A549 (cell line): ENCODE measurements around the gene TMEM272.

ENCODE experiments used
- CEBPB ChIP-seq, 2 experiments: fragments of >200 bp in 1 of 2; sonication (Bioruptor Twin) in 1 of 2; formaldehyde crosslinking in 1 of 2; IDR thresholded peaks; 2 replicates each; pipeline ENCODE4 v1.6.1; 2012 to 2016
- CHD2 ChIP-seq: fragments of 150-350 bp; IDR thresholded peaks from 2 replicates; pipeline ENCODE4 v1.6.1; 2014; ENCODE audit warnings: low read length; ENCODE audit not compliant: partially characterized antibody
- CTCF ChIP-seq: fragments of >200 bp; sonication (Bioruptor Twin); formaldehyde crosslinking; IDR thresholded peaks from 3 replicates; pipeline ENCODE4 v1.5.1; 2016
- EHMT2 ChIP-seq: fragments of 200-600 bp; sonication (generic); IDR thresholded peaks from 2 replicates; pipeline ENCODE4 v1.6.1; 2016; ENCODE audit warnings: antibody characterized with exemption, low read depth, mild to moderate bottlenecking, moderate library complexity
- ELK1 ChIP-seq: fragments of 150-350 bp; IDR thresholded peaks from 2 replicates; pipeline ENCODE4 v1.6.1; 2014; ENCODE audit warnings: low read depth, mild to moderate bottlenecking, low read length
- EP300 ChIP-seq, 2 experiments: fragments of >200 bp; sonication (Bioruptor Twin); formaldehyde crosslinking; IDR thresholded peaks; 2 replicates in 1 of 2; 3 replicates in 1 of 2; pipeline ENCODE4 v1.6.1; 2016 to 2017
- HOXA7 ChIP-seq: fragments of 250-450 bp; sonication (Bioruptor Pico); IDR thresholded peaks from 2 replicates; pipeline ENCODE4 v1.5.0; 2020; ENCODE audit warnings: mild to moderate bottlenecking, moderate library complexity
- KDM1A ChIP-seq: fragments of 200-600 bp; sonication (generic); IDR thresholded peaks from 2 replicates; pipeline ENCODE4 v1.6.1; 2016; ENCODE audit warnings: low read depth, mild to moderate bottlenecking
- POLR2AphosphoS2 ChIP-seq: conservative IDR thresholded peaks from 2 replicates; pipeline ENCODE4 v1.6.1; 2012; ENCODE audit warnings: low read length, improper control_type of control experiment, inconsistent platforms
- RFX5 ChIP-seq: fragments of 450-650 bp; IDR thresholded peaks from 2 replicates; pipeline ENCODE4 v1.7.1; 2014; ENCODE audit warnings: antibody characterized with exemption, mild to moderate bottlenecking, moderate library complexity
- RNF2 ChIP-seq: fragments of 200-600 bp; sonication (generic); IDR thresholded peaks from 2 replicates; pipeline ENCODE4 v1.6.1; 2016; ENCODE audit warnings: low read depth, mild to moderate bottlenecking, antibody characterized with exemption, moderate library complexity, borderline replicate concordance
- USF2 ChIP-seq: fragments of 450-650 bp; IDR thresholded peaks from 2 replicates; pipeline ENCODE4 v1.6.1; 2014; ENCODE audit warnings: antibody characterized with exemption
- TF ChIP-seq, protein P1 (sequence below): fragments of 200-600 bp; sonication (generic); IDR thresholded peaks from 2 replicates; pipeline ENCODE4 v1.6.1; 2016; ENCODE audit warnings: antibody characterized with exemption, mild to moderate bottlenecking, moderate library complexity

DNA sequence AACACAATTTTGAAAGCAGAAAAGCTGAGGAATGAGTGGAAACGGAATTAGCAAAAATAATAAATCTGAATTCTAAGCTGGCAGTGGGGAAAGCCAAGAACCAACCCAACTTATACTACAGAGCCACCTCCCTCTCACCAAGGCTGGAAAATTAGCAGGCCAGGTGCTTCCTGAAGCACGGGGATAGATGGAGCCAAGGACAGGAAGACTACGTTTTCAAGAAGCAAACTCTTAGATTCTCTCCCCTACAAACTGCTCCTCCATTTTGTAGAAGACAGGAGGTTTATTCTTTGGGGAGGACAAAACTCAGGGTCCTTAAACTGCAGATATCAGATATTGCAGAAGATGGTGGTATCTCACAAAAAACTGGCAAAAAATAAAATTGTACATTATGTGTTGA, 25.6 kb upstream of the TMEM272 start:
- TF ChIP-seq CTCF: no peak
- no peak for TF ChIP-seq EHMT2
- no peak for TF ChIP-seq ELK1
- TF ChIP-seq KDM1A: no peak
- no peak for TF ChIP-seq HOXA7 (CRISPR knock-in tag)
- no peak for TF ChIP-seq CHD2
- TF ChIP-seq, protein P1, sequence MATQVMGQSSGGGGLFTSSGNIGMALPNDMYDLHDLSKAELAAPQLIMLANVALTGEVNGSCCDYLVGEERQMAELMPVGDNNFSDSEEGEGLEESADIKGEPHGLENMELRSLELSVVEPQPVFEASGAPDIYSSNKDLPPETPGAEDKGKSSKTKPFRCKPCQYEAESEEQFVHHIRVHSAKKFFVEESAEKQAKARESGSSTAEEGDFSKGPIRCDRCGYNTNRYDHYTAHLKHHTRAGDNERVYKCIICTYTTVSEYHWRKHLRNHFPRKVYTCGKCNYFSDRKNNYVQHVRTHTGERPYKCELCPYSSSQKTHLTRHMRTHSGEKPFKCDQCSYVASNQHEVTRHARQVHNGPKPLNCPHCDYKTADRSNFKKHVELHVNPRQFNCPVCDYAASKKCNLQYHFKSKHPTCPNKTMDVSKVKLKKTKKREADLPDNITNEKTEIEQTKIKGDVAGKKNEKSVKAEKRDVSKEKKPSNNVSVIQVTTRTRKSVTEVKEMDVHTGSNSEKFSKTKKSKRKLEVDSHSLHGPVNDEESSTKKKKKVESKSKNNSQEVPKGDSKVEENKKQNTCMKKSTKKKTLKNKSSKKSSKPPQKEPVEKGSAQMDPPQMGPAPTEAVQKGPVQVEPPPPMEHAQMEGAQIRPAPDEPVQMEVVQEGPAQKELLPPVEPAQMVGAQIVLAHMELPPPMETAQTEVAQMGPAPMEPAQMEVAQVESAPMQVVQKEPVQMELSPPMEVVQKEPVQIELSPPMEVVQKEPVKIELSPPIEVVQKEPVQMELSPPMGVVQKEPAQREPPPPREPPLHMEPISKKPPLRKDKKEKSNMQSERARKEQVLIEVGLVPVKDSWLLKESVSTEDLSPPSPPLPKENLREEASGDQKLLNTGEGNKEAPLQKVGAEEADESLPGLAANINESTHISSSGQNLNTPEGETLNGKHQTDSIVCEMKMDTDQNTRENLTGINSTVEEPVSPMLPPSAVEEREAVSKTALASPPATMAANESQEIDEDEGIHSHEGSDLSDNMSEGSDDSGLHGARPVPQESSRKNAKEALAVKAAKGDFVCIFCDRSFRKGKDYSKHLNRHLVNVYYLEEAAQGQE: no peak
- no peak for TF ChIP-seq EP300 (IDR thresholded peaks at IDR 0.05)
- no peak for TF ChIP-seq RNF2
- no peak for TF ChIP-seq POLR2AphosphoS2
- TF ChIP-seq RFX5: no peak
- no peak for TF ChIP-seq CEBPB (IDR thresholded peaks at IDR 0.05)
- TF ChIP-seq USF2: no peak
